ENCODE measurements around the gene PACRGL.

The PACRGL gene

GRCh38 chr4:20700007-20700761 lies at the start of gene PACRGL:
PACRGL (plus strand) TSS chr4:20700458; CDS start chr4:20704482, 4,024 bp downstream.
- DNase-seq = peak; percentile 98

GRCh38 chr4:20652226-20652885 lies 47.9 kb upstream of the PACRGL start:
- DNase-seq = no peak

GRCh38 chr4:20658456-20658855 lies 41.8 kb upstream of the PACRGL start:
- no peak for DNase-seq

GRCh38 chr4:20662851-20663250 lies 37.4 kb upstream of the PACRGL start:
- DNase-seq = no peak

- DNase-seq = no peak
These were observed 34.0 kb upstream of the PACRGL start for GRCh38 chr4:20666012-20666860.

- no peak for DNase-seq
These were observed 28.0 kb upstream of the PACRGL start for GRCh38 chr4:20672262-20672661.

GRCh38 chr4:20675786-20676185 lies 24.5 kb upstream of the PACRGL start:
- DNase-seq = no peak

GRCh38 chr4:20676501-20677197 lies 23.6 kb upstream of the PACRGL start:
- no peak for DNase-seq

- no peak for DNase-seq
These were observed 21.9 kb upstream of the PACRGL start for GRCh38 chr4:20678400-20678799.

- no peak for DNase-seq
These were observed 20.3 kb upstream of the PACRGL start for GRCh38 chr4:20679951-20680350.

GRCh38 chr4:20680736-20681135 lies 19.5 kb upstream of the PACRGL start:
- DNase-seq = no peak

- no peak for DNase-seq
These were observed 19.0 kb upstream of the PACRGL start for GRCh38 chr4:20681271-20681670.

GRCh38 chr4:20682853-20683252 lies 17.4 kb upstream of the PACRGL start:
- no peak for DNase-seq

GRCh38 chr4:20683766-20684165 lies 16.5 kb upstream of the PACRGL start:
- no peak for DNase-seq

GRCh38 chr4:20684852-20685763 lies 15.2 kb upstream of the PACRGL start:
- DNase-seq = peak; percentile 64

- no peak for DNase-seq
These were observed 12.4 kb upstream of the PACRGL start for GRCh38 chr4:20687864-20688263.

- DNase-seq = no peak
These were observed 3.4 kb upstream of the PACRGL start for GRCh38 chr4:20696815-20697214.

GRCh38 chr4:20698382-20698781 lies 1.9 kb upstream of the PACRGL start:
- DNase-seq = peak; percentile 47

- DNase-seq = peak; percentile 49
These were observed 1.4 kb upstream of the PACRGL start for GRCh38 chr4:20698820-20699219.

GRCh38 chr4:20711335-20711734 lies 11.1 kb downstream of the PACRGL start:
- no peak for DNase-seq

GRCh38 chr4:20723019-20723418 lies 22.8 kb downstream of the PACRGL start:
- no peak for DNase-seq

GRCh38 chr4:20723463-20723862 lies 23.2 kb downstream of the PACRGL start:
- DNase-seq = no peak
